HepG2 (cell line): Measurements from ENCODE around the gene CTDP1.

Source experiments
- BRCA1 ChIP-seq: sonication (generic); formaldehyde crosslinking; IDR thresholded peaks from 2 replicates; pipeline ENCODE4 v1.4.0; 2020; ENCODE audit warnings: missing genetic modification reagents
- EZH2 ChIP-seq: conservative IDR thresholded peaks from 2 replicates; pipeline ENCODE4 v1.6.1; 2012; ENCODE audit warnings: mild to moderate bottlenecking, low read depth, low read length, moderate library complexity
- MED1 ChIP-seq: sonication (generic); formaldehyde crosslinking; IDR thresholded peaks from 2 replicates; pipeline ENCODE4 v1.4.0; 2020; ENCODE audit warnings: missing genetic modification reagents
- SMC3 ChIP-seq: IDR thresholded peaks from 2 replicates; pipeline ENCODE4 v1.6.1; 2011; ENCODE audit warnings: low read length, improper control_type of control experiment
- ZNF737 ChIP-seq: sonication (generic); formaldehyde crosslinking; IDR thresholded peaks from 2 replicates; pipeline ENCODE4 v1.5.0; 2020; ENCODE audit warnings: missing genetic modification reagents, mild to moderate bottlenecking, borderline replicate concordance
- TF ChIP-seq, protein P1 (sequence below), 2 experiments: sonication (generic) in 1 of 2; formaldehyde crosslinking in 1 of 2; IDR thresholded peaks; 2 replicates each; pipeline versions ENCODE4 v1.5.1 to v1.6.1; 2011 to 2020; ENCODE audit warnings: borderline replicate concordance in 1 of 2, low read depth in 1 of 2, low read length in 1 of 2, mild to moderate bottlenecking in 1 of 2, missing genetic modification reagents in 1 of 2, moderate library complexity in 1 of 2
- TF ChIP-seq, protein P2 (sequence below): IDR thresholded peaks from 2 replicates; pipeline ENCODE4 v1.6.1; 2012; ENCODE audit warnings: inconsistent platforms
- TF ChIP-seq, protein P3 (sequence below): IDR thresholded peaks from 2 replicates; pipeline ENCODE4 v1.4.0; 2020; ENCODE audit warnings: mild to moderate bottlenecking, missing genetic modification reagents
- TF ChIP-seq, protein P4 (sequence below): sonication (generic); formaldehyde crosslinking; IDR thresholded peaks from 2 replicates; pipeline ENCODE4 v1.5.0; 2020; ENCODE audit warnings: mild to moderate bottlenecking, missing genetic modification reagents, moderate library complexity

DNA sequence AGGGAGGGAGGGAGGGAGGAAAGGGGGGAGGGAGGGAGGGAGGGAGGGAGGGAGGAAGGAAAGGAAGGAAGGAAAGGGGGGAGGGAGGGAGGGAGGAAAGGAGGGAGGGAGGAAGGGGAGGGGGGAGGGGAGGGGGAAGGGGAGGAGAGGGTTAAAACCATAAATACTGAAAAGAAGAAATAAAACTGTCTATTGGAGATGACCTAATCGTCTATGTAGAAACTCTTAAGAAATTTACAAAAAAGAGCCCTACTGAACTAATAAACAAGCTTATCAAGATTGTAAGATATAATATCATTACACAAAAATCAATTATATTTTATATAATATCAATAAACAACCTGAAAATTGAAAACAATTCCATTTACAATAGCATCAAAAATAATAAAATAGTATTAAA lies 32.3 kb upstream of the CTDP1 start:
- TF ChIP-seq, protein P1, sequence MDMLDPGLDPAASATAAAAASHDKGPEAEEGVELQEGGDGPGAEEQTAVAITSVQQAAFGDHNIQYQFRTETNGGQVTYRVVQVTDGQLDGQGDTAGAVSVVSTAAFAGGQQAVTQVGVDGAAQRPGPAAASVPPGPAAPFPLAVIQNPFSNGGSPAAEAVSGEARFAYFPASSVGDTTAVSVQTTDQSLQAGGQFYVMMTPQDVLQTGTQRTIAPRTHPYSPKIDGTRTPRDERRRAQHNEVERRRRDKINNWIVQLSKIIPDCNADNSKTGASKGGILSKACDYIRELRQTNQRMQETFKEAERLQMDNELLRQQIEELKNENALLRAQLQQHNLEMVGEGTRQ (IDR thresholded peaks at IDR 0.05; ENCODE audit: low read depth, low read length), result no peak
- TF ChIP-seq, protein P1 (CRISPR knock-in tag; IDR thresholded peaks at IDR 0.05; ENCODE audit: borderline replicate concordance), result no peak
- TF ChIP-seq, protein P2, sequence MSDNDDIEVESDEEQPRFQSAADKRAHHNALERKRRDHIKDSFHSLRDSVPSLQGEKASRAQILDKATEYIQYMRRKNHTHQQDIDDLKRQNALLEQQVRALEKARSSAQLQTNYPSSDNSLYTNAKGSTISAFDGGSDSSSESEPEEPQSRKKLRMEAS, result no peak
- TF ChIP-seq MED1 (no peak), SMC3 (no peak), EZH2 (no peak), BRCA1 (CRISPR knock-in tag) (no peak), ZNF737 (no peak)
- TF ChIP-seq, protein P3, sequence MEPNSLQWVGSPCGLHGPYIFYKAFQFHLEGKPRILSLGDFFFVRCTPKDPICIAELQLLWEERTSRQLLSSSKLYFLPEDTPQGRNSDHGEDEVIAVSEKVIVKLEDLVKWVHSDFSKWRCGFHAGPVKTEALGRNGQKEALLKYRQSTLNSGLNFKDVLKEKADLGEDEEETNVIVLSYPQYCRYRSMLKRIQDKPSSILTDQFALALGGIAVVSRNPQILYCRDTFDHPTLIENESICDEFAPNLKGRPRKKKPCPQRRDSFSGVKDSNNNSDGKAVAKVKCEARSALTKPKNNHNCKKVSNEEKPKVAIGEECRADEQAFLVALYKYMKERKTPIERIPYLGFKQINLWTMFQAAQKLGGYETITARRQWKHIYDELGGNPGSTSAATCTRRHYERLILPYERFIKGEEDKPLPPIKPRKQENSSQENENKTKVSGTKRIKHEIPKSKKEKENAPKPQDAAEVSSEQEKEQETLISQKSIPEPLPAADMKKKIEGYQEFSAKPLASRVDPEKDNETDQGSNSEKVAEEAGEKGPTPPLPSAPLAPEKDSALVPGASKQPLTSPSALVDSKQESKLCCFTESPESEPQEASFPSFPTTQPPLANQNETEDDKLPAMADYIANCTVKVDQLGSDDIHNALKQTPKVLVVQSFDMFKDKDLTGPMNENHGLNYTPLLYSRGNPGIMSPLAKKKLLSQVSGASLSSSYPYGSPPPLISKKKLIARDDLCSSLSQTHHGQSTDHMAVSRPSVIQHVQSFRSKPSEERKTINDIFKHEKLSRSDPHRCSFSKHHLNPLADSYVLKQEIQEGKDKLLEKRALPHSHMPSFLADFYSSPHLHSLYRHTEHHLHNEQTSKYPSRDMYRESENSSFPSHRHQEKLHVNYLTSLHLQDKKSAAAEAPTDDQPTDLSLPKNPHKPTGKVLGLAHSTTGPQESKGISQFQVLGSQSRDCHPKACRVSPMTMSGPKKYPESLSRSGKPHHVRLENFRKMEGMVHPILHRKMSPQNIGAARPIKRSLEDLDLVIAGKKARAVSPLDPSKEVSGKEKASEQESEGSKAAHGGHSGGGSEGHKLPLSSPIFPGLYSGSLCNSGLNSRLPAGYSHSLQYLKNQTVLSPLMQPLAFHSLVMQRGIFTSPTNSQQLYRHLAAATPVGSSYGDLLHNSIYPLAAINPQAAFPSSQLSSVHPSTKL (CRISPR knock-in tag), result no peak
- TF ChIP-seq, protein P4, sequence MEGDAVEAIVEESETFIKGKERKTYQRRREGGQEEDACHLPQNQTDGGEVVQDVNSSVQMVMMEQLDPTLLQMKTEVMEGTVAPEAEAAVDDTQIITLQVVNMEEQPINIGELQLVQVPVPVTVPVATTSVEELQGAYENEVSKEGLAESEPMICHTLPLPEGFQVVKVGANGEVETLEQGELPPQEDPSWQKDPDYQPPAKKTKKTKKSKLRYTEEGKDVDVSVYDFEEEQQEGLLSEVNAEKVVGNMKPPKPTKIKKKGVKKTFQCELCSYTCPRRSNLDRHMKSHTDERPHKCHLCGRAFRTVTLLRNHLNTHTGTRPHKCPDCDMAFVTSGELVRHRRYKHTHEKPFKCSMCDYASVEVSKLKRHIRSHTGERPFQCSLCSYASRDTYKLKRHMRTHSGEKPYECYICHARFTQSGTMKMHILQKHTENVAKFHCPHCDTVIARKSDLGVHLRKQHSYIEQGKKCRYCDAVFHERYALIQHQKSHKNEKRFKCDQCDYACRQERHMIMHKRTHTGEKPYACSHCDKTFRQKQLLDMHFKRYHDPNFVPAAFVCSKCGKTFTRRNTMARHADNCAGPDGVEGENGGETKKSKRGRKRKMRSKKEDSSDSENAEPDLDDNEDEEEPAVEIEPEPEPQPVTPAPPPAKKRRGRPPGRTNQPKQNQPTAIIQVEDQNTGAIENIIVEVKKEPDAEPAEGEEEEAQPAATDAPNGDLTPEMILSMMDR, result no peak
